ENCODE data around the gene COQ5.

The COQ5 gene

DNA sequence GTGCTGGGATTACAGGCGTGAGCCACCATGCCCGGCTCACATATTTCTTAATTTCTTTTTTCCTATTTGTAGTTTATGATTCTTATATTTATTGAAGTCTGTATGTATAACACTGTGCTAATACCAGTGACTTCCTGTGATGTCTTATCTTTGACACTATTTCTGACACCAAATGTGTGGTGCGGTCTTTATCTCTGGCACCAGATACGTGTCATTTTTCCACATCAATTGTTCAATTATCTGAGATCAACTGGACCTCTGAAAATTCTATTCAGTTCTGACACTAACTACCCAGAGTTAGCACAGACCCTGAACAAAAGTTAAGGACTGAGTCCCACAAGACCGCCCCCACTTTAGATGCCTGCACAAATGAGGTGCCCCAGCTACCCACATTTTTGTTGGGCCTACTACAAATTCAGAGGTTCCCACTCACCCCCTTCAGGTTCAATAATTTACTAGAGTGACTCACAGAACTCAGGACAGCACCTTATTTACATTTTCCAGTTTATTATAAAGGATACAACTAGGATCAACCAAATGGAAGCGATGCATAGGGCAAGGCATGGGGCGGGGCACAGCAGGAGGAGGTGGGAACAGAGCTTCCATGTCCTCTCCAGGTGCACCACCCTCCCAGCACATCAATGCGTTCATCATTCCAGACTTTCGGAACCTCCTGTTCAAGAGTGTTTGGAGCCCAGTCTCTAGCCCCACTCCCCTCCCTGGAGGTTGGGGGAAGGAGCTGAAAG lies 47.8 kb downstream of the COQ5 start:
- no peak for DNase-seq

GRCh38 chr12:120480211-120480610 lies 48.7 kb downstream of the COQ5 start:
- DNase-seq, result no peak

DNA sequence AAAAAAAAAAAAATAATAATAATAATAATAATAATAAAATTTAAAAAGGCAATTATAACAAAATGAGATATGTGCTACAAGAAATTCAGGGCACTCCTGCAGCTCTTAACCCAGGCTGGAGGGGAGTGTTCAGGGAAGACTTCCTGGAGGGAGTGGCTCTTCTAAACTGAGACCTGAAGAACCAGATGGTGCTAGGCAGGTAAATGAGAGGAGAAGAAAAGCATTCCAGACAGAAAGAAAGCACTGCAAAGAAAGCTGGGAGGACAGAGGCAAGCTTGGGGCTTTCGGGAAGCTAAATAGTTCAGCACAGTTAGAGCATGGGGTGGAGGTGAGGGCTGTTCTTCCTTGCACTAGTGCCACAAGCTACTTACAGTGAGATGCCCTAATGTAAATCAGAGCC lies 49.5 kb downstream of the COQ5 start:
- no peak for DNase-seq

GRCh38 chr12:120475643-120476042 lies 53.3 kb downstream of the COQ5 start:
- no peak for DNase-seq

- DNase-seq, result peak in 2 of 3 experiments; percentile 27 to 43
These were observed 54.4 kb downstream of the COQ5 start for GRCh38 chr12:120474616-120474960.

DNA sequence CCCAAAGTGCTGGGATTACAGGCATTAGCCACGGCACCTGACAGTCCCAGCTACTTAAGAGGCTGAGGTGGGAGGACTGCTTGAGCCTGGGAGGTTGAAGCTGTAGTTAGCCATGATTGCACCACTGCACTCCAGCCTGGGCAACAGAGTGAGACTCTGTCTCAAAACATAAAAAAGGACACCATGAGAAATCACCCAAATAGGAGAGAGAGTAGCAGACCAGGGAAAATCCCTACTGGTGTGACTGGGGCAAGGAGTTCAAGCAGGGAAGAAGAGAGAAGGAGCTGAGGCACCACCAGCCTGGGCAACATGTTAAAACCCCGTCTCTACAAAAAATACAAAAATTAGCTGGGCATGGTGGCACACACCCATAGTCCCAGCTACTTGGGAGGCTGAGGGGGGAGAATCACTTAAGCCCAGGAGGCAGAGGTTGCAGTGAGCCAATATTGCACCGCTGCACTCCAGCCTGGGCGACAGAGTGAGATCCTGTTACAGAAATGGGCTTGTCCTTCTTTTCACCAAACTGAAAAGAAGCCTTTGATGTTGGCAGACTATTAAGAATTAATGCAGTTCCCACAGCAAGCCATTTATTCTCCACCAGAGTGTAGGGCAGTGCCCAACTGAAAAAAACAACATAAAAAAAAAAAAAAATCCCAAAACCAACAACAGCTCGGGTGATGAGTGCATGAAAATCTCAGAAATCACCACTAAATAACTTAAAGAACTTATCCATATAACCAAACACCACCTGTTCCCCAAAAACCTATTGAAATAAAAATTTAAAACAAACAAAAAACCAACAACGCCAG lies 54.9 kb downstream of the COQ5 start:
- peak in 1 of 3 experiments; percentile 19 for DNase-seq

- DNase-seq, result no peak
These were observed 56.4 kb downstream of the COQ5 start for GRCh38 chr12:120472521-120472920.

DNA sequence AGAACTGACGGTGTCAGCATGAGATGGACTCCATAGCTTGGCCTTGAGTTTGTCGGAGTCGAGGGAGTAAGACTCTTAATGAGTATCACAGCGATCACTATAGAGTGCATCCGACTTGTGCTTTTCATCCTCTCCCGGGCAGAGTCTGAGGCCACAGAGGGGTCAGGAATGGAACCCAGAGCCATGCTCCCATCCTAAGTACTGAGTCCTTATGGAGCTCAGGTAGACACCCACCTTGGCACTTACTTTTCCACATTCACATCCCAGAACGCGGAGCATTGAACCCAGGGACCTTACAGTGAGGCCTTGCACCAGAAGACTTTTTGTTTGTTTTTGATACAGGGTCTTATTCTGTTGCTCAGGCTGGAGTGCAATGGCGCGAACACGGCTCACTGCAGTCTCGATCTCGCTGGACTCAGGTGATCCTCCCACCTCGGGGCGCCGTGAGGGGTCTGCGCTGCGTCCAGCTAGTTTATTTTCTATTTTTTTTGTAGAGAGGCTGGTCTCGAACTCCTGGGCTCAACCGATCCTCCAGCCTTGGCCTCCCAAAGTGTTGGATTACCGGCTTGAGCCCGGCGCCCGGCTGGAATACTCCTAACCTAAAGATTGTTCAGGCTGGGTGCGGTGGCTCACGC lies 58.7 kb downstream of the COQ5 start:
- peak in 1 of 3 experiments; percentile 53 for DNase-seq

DNA sequence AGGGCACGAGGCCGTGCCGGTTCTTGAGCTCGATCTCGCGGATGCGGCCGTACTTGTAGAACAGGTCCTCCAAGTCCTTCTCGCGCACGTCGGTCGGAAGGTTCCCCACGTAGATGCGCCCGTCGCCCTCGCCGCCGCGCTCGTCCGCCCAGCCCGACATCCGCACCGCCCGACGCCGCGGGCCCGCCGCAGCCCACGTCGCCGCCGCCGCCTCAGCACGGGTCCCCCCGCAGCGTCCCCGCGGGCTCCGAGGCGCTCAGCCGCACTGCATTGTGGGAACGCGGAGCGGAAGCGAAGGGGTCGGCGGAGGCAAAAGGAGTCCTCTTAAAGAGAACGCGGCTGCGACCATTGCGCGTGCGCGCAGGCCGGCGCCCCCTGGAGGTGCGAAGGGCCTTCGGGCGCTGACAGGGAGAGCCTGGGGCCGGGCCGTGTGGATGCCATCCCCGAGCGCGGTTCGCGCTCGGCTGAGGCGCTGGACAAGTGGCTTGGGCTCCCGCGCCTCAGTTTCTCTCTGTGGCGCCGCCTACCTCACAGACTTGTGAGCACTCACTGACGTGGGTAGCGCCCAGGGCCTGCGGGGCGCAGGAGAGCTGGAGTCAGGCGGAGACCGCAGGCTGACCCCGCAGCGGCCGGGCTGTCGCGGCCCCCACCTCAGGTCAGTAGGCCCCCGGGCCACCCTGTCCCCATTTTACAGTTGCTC lies 59.4 kb downstream of the COQ5 start, which contains the start of gene SRSF9:
Gene SRSF9 (minus strand): TSS at position 299 of the 700 bp plus-strand sequence. CDS start 139 bp downstream, at position 160.
- peak; percentile 97 to 99 (median 98) for DNase-seq

GRCh38 chr12:120468821-120469449 lies 60.0 kb downstream of the COQ5 start:
- peak in 1 of 3 experiments; percentile 68 for DNase-seq

- peak in 2 of 3 experiments; percentile 64 to 70 for DNase-seq
These were observed 60.6 kb downstream of the COQ5 start for GRCh38 chr12:120468325-120468820.

- no peak for DNase-seq
These were observed 61.5 kb downstream of the COQ5 start for GRCh38 chr12:120467439-120467838.

- DNase-seq, result peak in 2 of 3 experiments; percentile 9 to 48
These were observed 62.2 kb downstream of the COQ5 start for GRCh38 chr12:120466560-120467315.

- no peak for DNase-seq
These were observed 63.2 kb downstream of the COQ5 start for GRCh38 chr12:120465756-120466155.

DNA sequence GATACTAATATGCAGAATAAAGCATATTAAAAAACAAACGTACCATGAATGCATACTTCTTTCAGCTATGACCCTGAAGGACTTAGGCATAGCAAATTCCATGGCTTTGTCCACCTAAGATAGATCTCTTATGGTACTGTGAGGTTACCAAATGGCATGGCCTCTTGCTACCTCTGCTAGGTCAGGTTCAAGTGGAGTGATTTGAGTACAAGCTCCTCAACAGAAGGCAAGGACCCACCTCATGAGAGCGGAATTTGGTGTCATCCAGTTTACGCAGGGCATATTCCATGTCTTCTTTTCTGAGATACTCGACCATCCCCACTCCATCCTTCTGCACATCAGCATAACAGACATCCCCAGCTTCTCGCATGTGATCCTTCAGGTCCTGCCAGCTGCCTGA lies 65.2 kb downstream of the COQ5 start:
- DNase-seq, result no peak

GRCh38 chr12:120462099-120462640 lies 66.8 kb downstream of the COQ5 start:
- no peak for DNase-seq

DNA sequence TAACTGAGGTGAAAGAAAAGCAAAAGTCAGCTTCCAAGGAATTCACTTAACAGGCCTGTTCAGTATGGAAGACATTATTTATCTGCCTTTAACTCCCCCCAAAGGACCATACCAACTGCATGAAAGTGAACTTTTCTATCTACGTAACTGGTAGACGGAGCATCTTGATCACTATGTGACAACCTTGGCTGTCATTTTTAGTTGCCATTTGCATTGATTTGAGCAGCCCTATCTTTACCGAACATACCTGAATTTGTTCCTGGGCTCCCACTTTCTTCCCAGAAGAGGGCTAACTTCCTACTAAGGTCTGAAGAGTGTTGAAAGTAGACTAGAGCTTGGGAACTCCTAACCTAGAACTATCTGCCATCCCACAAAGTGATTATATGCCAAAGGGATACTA lies 68.8 kb downstream of the COQ5 start:
- DNase-seq, result no peak

- DNase-seq, result peak in 1 of 3 experiments; percentile 15
These were observed 71.8 kb downstream of the COQ5 start for GRCh38 chr12:120457133-120457532.

GRCh38 chr12:120455302-120455701 lies 73.7 kb downstream of the COQ5 start:
- no peak for DNase-seq

DNA sequence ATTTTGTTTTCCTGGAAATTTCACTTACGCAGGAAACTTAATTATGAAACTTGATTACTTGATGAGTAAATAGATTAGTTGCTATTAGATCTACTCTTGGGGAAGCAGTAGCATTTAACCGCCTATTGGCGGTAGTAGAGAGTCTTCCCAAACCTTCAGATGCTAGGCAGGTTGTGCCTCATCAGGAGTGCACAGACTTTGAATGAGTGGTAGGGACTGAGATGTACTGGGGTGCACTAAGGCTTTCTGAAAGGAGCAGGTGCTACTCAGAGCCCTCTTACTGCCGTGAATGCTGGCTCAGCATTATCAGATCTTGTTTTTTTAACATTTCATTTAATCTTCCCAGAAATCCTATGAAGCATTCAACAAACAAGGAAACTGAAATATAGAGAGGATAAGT lies 75.0 kb downstream of the COQ5 start:
- peak in 2 of 3 experiments; percentile 26 to 30 for DNase-seq

Data from NCI-H1417 (cell line).